ENCODE data around the gene ARL6IP5. TPM values are rescaled to one million over a fixed set of nuclear protein-coding genes. Genes with fewer than 3 reads are reported as not detected.

ARL6IP5 gene
- total RNA-seq, 1 experiment from 2014 or later: 30.0 TPM

DNA sequence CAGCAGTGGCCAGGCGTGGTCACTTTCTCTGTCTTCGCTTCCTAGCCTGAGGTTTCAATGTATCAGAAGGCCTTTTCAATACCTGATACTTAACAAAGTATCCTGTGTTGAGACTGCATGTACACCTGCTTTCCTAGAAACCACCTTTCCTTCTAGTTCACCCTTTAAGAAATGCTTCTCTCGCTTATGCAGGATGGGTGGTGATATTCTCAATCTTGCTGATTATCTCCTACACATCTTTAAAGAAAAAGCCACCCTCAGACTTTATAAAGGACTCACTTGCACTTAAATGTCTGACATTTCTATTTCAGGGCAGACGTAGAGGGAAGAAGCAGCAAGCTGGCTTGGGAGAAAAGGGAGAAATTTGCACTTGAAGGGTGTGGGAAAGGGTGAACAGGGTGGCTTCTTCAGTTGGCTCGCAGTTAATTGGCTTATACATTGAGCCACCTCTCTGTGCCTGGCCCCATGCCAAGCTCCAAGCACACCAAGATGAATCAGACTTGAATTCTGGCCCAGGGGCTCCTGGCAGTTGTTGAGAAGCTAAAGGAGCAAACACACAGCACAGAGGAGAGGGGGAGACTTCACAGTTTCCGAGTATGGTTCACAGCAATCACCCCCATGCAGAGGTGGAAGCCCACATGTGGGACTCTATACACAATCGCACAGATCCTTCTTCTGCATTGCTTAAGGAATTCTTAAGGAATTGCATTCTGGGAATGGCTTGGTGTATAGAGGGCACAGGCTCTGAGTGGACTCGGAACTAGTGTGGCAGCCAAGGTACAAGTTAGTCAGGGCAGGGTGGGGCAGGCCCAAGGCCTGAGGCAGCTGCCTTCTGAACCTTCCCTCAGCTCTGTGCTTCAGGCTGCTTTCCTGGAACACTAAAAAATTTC lies 1.3 kb downstream of the ARL6IP5 start:
- H3K4me3 ChIP-seq (replicated peaks in 1 of 2; ENCODE audit: low read depth in 1 of 2, low read length in 2 of 2): peak overlapping the region; percentile 80 to 84
- ChIA-PET CTCF (interaction anchor here (0.7 kb wide), 1 partner anchor 316 kb away, joined by 3 read pairs; no protein-coding TSS in a partner anchor), RAD21 (ENCODE audit: low non-redundant PET in 1 of 2, low total read pairs in 2 of 2, uncharacterized antibody in 2 of 2, unreplicated experiment in 2 of 2) (no interaction called here), POLR2A (interaction anchor here (1.1 to 1.5 kb wide), 3 partner anchors 11 to 18 kb away, joined by 3 to 4 read pairs (median 3); no protein-coding TSS in a partner anchor)
- DNase-seq (ENCODE audit: low read depth, low spot score) (peak; percentile 72), ATAC-seq (peak; percentile 69)
- peak overlapping the region; percentile 19 for H2AFZ ChIP-seq (ENCODE audit: low read depth, low read length, poor library complexity, severe bottlenecking)
- intact Hi-C loops (cut with micrococcal nuclease): no loop called here
- H3K27ac ChIP-seq (ENCODE audit: low read depth, low read length): peak overlapping the region; percentile 70
- no peaks in the 10 kb centered on the region for H3K9me3 ChIP-seq (ENCODE audit: control insufficient read depth in 1 of 2, insufficient read depth in 1 of 2, low read depth in 1 of 2, low read length in 2 of 2)
- no peaks in the 10 kb centered on the region for H3K36me3 ChIP-seq (ENCODE audit: control insufficient read depth in 1 of 2, insufficient read depth in 2 of 2, low read length in 2 of 2)
- H3K4me1 ChIP-seq (ENCODE audit: control insufficient read depth in 1 of 2, insufficient read depth in 2 of 2, low read length in 2 of 2): peaks cover 33 to 79% of the 10 kb centered on the region in 2 experiments
- peaks cover 38% of the 10 kb centered on the region for H3K79me2 ChIP-seq (ENCODE audit: insufficient read depth, low read length)
- peak overlapping the region; percentile 85 for H3K4me2 ChIP-seq (ENCODE audit: low read length)
- H3K9me2 ChIP-seq (ENCODE audit: insufficient read depth): no peaks in the 10 kb centered on the region
- no TSS peak for BruUV-seq (replicated peaks)
- peak overlapping the region; percentile 77 for H3K9ac ChIP-seq (ENCODE audit: low read length)
- H3K27me3 ChIP-seq (ENCODE audit: insufficient read depth, low read length): no peaks in the 10 kb centered on the region
- no peaks in the 10 kb centered on the region for H4K20me1 ChIP-seq (ENCODE audit: insufficient read depth)
- TF ChIP-seq POLR2AphosphoS5 (IDR thresholded peaks at IDR 0.05; ENCODE audit: low read depth, low read length) (peak; percentile 57), EGR1 (IDR thresholded peaks at IDR 0.05; ENCODE audit: low read depth) (no peak), POLR2A (IDR thresholded peaks at IDR 0.05; ENCODE audit: borderline replicate concordance, extremely low read depth, insufficient read depth, insufficient read length) (no peak), FOSL1 (IDR thresholded peaks at IDR 0.05; ENCODE audit: low read depth) (peak; percentile 55), EZH2 (IDR thresholded peaks at IDR 0.05) (no peak), SRF (IDR thresholded peaks at IDR 0.05; ENCODE audit: low read depth) (no peak), ZNF274 (IDR thresholded peaks at IDR 0.05; ENCODE audit: low read depth, low read length) (no peak), JUND (IDR thresholded peaks at IDR 0.05) (no peak; the same call in 1 of the 2 replicates), CEBPB (IDR thresholded peaks at IDR 0.05; ENCODE audit: low read depth) (no peak), ELF1 (IDR thresholded peaks at IDR 0.05; ENCODE audit: borderline replicate concordance, low read depth) (no peak), ZFX (IDR thresholded peaks at IDR 0.05) (no peak), SP1 (IDR thresholded peaks at IDR 0.05; ENCODE audit: low read depth) (peak; percentile 60), SIN3A (IDR thresholded peaks at IDR 0.05; ENCODE audit: low read depth) (no peak; the same call in 1 of the 2 replicates), EZH2phosphoT487 (IDR thresholded peaks at IDR 0.05; ENCODE audit: borderline replicate concordance) (no peak), RAD21 (IDR thresholded peaks at IDR 0.05; ENCODE audit: low read depth) (0 out of 2 replicates have a peak, but pooled peaks have one; percentile 8), TCF7L2 (IDR thresholded peaks at IDR 0.05; ENCODE audit: borderline replicate concordance, extremely low read depth, insufficient read depth, insufficient read length) (no peak), CBX3 (IDR thresholded peaks at IDR 0.05; ENCODE audit: low read depth) (0 out of 2 replicates have a peak, but pooled peaks have one; percentile 44), YY1 (IDR thresholded peaks at IDR 0.05; ENCODE audit: extremely low read depth, insufficient replicate concordance, low read depth, low read length) (no peak)
- TF ChIP-seq, protein P1, sequence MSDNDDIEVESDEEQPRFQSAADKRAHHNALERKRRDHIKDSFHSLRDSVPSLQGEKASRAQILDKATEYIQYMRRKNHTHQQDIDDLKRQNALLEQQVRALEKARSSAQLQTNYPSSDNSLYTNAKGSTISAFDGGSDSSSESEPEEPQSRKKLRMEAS (IDR thresholded peaks at IDR 0.05): peak; percentile 68
- TF ChIP-seq, protein P2, sequence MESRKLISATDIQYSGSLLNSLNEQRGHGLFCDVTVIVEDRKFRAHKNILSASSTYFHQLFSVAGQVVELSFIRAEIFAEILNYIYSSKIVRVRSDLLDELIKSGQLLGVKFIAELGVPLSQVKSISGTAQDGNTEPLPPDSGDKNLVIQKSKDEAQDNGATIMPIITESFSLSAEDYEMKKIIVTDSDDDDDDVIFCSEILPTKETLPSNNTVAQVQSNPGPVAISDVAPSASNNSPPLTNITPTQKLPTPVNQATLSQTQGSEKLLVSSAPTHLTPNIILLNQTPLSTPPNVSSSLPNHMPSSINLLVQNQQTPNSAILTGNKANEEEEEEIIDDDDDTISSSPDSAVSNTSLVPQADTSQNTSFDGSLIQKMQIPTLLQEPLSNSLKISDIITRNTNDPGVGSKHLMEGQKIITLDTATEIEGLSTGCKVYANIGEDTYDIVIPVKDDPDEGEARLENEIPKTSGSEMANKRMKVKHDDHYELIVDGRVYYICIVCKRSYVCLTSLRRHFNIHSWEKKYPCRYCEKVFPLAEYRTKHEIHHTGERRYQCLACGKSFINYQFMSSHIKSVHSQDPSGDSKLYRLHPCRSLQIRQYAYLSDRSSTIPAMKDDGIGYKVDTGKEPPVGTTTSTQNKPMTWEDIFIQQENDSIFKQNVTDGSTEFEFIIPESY (IDR thresholded peaks at IDR 0.05; ENCODE audit: extremely low read depth, insufficient replicate concordance, low read length): no peak
- TF ChIP-seq, protein P3, sequence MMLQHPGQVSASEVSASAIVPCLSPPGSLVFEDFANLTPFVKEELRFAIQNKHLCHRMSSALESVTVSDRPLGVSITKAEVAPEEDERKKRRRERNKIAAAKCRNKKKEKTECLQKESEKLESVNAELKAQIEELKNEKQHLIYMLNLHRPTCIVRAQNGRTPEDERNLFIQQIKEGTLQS (IDR thresholded peaks at IDR 0.05): no peak
- TF ChIP-seq, protein P4, sequence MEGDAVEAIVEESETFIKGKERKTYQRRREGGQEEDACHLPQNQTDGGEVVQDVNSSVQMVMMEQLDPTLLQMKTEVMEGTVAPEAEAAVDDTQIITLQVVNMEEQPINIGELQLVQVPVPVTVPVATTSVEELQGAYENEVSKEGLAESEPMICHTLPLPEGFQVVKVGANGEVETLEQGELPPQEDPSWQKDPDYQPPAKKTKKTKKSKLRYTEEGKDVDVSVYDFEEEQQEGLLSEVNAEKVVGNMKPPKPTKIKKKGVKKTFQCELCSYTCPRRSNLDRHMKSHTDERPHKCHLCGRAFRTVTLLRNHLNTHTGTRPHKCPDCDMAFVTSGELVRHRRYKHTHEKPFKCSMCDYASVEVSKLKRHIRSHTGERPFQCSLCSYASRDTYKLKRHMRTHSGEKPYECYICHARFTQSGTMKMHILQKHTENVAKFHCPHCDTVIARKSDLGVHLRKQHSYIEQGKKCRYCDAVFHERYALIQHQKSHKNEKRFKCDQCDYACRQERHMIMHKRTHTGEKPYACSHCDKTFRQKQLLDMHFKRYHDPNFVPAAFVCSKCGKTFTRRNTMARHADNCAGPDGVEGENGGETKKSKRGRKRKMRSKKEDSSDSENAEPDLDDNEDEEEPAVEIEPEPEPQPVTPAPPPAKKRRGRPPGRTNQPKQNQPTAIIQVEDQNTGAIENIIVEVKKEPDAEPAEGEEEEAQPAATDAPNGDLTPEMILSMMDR (IDR thresholded peaks at IDR 0.05 in 2 of 3, conservative IDR thresholded peaks at IDR 0.05 in 1 of 3; ENCODE audit: borderline replicate concordance in 1 of 3, insufficient read depth in 1 of 3, low read depth in 2 of 3, low read length in 2 of 3): no peak

Data from HCT116 (cell line).